Smooth muscle cell of the brain vasculature (primary cell): ENCODE measurements around the gene DIP2C.
"Not testable (repeated sequence)": the region's sequence is repeated elsewhere in the genome, so short reads cannot be mapped to it uniquely, and the experiment has no call there.

Source experiments
- DNase-seq: peaks from one replicate; pipeline ENCODE4 v3.0.0-alpha.2; 2012; ENCODE audit warnings: low read depth, low spot score

DIP2C gene

DNA sequence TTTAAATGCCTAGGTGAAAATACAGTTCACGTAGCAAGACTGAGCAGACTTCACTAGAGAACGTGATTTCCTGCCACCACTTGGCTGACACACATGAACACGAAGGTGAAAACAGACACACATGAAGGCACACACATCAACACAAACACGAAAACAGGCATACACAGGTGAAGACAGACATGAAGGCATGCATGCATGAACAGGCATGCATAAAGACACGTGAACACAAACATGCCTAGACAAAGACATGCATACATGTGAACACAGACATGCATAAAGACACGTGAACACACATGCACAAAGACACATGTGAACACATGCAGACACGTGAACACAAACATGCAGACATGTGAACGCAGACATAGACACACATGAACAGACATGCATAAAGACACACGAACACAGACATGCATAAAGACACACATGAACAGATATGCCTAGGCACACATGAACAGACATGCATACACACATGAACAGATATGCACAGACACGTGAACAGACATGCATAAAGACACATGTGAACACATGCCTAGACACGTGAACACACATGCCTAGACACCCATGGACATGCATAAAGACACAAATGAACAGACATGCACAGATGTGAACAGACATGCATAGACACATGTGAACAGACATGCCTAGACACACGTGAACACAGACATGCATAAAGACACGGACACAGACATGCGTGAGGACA, 311.1 kb downstream of the DIP2C start:
- DNase-seq = no peak

DNA sequence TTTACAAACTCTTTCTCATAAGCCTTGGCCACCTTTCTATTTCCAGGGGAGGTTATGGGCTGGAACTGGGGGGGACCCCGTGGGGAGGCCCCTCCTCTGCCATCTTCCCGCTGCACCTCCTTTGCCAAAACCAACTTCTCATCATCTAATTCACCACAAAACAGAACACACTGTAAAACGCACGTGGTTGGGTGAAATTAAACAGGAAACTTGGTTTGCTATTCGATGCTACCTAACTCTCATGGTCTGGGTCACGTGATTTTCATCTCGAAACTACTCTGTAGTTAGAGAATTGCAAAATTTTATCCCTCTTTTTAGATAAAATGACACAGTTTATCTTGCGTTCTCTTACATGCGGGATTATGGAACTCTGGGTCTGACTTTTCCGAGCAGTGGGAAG, 312.2 kb downstream of the DIP2C start:
- DNase-seq = no peak

DNA sequence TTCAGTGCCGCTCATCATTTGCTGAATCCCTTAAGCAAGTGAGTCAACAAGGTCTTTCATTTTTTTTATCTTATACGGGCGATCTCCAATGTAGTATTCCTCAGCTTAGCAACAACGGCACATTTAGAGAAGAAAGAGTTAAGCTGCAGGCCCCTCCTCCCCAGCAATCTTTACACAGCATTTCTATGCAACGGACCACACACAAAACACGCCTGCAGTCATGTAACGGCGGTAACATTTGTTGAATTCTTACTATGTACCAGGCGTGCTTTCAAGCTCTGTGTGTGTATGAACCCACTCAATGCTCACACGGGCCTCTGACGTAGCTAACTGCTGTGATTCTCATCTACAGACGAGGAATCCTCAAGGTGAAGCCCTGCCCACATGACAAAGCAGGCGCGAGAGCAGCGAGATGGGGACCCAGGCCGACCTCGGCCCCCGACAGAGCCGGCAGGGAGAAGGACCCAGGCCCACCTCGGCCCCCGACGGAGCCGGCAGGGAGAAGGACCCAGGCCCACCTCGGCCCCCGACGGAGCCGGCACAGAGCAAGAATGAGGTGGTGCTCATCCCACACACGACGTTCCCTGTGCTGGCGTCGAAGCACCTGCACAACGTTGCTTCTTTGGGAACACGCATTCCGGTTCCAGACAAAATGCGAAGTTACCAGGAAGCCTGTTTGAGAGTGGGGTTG, 313.5 kb downstream of the DIP2C start:
- DNase-seq = no peak

DNA sequence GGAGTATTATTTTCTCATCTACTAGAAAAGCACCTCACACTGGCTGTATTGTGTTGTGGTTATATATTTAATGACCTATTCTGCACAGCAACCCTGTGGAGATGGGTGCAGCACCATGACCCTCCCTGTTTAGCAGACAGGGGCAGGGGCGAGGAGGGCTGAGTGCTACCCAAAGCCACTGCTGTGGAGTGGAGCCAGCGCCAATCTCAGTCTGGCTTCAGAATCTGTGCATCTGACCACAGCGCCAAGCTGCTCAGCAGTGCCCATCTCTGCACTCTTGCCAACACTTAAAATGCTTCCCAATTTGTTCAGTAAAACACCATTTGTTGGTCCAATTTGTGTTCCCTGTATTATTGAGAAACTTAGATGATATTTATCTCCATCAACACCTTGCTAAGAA, 315.1 kb downstream of the DIP2C start:
- DNase-seq = no peak

DNA sequence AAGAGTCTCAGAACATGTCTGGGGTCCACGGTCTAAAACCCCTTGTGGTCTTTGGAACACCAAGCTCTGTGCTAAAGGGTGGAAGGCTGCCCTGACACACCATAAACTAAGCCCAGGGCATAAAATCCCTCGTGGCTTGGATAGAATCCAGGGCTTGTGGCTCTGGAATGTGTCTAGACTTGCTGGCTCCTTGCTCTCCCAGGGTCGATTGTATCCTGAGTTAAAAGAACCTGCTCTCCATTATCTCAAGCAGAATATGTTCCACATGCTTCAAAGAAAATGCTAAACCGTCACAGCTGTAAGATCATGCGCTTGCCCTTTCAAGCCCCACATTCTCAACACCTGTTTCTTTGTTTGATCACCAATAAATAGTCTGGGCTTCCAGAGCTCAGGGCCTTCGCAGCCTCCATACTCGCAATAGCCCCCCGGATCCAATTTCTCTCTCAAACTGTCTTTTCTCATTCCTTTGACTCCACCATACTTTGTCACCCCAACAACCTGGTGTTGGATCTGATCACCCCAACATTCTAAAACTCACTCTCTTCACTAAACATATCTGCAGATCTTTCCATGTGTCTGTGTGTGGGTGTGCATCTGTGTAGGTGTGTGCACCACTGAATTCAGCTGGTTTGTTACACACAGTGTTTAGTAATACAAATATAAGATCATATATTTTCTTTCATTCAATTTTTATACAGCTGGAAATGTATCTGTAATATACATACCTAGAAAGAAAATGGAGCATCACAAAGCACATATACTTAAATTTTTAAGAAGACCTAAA, 315.8 kb downstream of the DIP2C start:
- peak; percentile 18 for DNase-seq

DNA sequence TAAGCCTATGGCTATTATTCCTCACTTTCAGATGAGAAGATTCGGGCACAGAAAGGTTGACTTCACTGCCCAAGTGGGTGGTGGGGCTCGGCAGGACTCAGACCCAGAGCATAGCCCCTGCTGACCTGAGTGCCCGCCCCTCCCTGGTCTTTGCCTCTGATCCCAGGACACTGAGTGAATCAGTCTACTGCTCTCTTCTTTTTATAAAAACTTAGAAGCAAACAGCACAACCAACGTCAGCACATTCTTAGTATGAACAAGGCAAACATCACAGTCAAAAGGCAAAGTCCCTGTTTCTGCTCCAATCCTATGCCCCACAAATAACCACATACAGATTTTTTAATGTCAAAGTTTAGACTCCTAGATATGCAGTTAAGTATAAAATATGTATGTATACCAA, 316.5 kb downstream of the DIP2C start:
- DNase-seq = no peak

DNA sequence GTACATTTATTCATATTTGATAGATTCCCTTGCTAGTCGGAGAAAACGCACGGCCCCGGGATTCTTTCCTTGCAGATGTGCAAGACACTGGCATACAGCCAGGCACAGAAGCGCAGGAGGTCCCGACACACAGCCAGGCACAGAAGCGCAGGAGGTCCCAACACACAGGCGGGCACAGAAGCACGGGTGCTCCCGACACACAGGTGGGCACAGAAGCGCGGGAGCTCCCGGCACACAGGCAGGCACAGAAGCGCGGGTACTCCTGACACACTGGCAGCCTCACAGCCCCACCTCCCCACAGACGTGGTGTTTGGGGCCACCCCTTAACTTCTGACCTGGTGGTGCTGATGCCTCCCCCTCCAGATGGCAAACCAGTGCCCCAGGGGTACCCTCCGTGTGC, 316.9 kb downstream of the DIP2C start:
- no peak for DNase-seq

DNA sequence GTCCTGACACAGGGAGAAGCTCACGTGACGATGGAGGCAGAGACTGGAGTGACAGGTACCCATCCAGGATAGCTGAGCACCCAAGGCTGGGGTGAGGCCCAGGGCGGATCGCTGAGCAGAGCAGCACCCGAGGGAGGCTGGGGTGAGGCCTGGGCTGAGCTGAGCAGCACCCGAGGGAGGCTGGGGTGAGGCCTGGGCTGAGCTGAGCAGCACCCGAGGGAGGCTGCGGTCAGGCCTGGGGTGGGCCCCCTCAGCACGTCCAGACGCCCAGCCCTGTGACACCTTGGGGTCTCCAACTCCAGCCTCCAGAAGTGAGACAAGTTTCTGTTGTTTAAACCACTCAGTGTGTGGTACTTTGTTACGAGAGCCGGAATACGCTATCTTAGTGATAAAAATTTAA, 318.0 kb downstream of the DIP2C start:
- no peak for DNase-seq

DNA sequence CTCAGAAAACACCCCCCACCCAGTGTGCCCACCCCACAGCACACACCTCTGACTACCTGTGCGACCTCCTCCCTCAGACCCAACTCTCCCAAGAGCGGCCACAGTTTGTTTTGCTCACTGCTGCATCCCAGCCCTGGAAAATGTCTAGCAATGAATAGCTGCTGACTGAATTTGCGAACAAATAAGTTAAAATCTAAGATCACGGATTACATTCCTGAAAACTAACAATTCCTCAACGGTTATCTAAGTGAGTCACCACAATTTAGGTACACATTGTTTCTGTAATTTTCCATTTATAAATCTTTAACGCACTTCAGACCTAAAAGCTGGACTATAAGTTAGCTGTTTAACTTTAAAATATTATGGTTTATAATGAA, 319.0 kb downstream of the DIP2C start:
- DNase-seq = no peak

DNA sequence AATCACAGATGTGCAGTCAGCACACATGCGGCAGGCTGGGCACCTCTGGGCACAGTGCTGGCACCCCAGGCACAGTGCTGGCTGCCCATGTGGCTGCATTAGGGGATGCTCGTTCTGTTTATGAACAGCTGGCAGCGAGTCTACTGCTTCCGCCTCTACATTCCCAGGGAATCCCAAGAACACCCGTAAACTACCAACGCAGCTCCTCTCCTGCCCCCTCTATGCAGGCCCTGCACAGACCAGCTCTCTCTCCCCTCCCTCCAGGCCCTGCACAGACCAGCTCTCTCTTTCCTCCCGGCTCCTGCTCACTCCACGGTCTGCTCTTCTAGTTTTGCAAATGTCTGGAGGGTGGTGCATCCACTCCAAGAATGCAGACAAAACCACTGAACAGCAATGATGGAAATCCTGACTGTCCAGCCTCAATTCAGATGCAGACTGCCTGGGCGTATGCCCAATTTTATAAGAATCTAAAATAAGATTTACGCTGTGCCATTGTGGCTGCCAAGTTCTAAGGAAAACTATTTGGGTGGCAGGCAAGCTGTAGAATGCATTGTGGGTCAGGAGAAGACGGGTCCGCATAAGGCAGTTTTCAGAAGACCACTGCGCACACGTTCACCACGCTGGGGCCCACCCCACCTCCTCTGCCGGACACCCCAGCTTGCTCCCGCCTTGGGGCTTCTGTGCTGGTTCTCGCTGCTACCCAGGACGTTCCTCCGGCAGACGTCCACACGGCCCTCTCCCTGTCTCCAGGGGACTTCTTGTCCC, 319.6 kb downstream of the DIP2C start:
- no peak for DNase-seq

DNA sequence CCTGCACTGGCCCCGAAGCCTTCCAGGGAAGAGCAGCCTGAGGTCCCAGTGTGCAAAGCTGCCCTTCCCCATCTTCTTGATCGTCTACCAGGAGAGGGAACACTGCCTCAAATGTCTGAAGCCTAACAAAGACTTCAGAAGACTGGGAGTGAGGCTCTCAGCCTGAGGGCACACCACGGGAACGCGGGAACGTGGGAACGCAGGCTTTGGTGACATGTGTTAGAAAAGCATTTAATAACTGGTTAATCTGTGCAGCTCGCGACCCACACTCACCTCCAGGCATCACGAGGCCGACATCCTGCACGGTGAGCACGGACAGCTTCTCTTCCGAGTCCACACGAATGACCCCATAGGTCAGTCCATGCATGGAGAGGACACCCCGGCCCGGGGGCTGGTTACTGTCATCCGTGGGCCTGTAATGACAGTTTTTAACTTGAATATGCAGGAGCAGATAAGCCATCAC, 320.2 kb downstream of the DIP2C start:
- DNase-seq = no peak

DNA sequence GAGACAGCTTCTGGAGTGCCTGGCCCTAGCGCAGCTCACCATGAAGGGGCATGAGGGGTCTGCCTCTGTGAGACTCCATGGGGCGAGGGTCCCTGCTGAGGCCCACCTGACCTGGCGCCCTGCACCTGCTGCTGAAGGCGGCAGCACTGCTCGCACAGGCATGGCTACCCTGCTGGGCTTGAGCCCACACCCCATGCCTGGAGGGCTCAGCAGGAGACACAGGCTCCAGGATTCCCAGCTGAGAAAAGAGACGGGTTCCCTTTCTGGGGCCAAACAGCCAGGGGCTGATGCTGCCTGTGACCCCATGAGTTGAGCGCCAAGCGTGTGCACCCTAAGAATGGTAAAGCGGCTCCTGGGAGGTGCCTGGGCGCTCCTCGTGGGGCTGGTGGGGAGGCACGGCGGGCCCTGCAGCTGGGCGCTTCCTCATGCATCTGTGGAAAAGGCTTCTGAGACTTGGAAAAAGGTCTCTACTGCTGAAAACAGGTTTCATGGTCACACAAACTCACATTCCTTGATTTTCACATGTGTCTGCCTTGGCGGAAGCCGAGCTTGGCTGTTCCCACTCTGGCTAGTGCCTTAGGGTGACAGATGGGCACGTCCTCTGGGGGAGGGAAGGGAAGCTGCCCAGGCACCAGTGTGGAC, 320.8 kb downstream of the DIP2C start:
- no peak for DNase-seq

DNA sequence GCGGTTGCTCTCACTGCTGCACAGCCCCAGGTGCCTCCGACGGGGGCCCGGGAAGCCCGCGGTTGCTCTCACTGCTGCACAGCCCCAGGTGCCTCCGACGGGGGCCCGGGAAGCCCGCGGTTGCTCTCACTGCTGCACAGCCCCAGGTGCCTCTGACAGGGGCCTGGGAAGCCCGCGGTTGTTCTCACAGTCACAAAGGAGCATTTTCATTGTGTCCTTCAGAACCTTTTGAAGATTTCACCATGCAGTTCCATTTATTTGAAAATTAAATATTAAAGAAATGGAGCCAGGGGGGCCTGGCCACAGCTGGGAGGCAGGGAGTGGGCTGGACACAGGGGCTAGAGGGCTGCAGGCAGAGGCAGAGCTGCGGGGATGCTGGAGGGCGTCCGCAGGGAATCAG, 321.4 kb downstream of the DIP2C start:
- DNase-seq = not testable (repeated sequence)

DNA sequence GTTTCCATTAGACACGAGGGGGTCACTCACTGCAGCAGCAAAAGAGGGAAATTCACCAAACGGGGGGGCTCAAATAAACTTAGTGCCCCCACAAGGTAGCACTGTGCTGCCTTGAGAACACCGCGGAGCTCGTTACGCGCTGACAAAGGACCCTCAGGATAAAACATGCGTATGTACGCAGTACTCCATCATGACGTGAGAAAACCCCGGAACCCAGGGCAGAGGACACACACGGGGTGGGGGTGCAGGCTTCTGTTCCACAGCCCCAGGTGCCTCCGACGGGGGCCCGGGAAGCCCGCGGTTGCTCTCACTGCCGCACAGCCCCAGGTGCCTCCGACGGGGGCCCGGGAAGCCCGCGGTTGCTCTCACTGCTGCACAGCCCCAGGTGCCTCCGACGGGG, 321.8 kb downstream of the DIP2C start:
- DNase-seq = no peak

DNA sequence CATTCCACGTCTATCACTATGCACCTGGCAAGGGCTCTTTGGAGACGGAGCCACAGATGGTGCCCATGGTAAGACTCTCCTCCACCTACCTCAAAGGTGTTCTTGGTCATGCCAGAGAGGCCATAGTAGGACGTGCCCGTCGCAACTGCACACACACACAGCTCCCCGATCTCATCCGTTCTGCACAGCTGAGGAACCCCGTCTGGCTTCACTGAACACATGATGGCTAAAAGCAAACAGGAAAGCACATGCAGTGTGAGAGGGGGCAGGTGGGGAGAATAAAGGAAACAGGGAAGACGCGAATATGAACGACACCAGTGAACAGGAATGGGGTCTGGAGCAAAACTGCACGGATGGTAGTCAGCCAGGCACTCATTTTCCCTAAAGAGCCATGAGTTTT, 323.3 kb downstream of the DIP2C start:
- DNase-seq = no peak

DNA sequence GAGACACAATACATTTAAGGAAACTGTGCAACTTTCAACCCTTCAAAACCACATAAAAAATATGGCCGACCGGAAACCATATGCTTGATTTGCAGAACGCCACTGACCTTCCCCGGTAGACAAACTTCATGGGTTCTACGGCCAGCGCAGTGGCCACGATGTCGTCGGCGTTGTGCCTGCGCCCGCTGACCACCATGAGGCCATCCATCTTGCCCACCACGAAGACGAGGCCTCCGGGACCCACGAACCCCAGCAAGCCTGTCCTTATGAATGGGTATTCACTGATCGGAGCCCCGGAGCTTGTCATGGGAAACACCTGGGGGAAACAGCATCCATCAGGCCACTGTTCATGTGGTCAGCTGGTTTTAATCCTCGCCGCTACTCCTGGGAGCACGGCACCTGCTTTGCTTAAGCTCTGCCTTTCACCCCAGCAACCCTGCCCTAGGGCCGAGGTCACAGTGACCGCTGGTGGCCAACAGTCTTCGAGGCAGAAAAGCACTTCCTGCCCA, 325.1 kb downstream of the DIP2C start:
- DNase-seq = no peak

DNA sequence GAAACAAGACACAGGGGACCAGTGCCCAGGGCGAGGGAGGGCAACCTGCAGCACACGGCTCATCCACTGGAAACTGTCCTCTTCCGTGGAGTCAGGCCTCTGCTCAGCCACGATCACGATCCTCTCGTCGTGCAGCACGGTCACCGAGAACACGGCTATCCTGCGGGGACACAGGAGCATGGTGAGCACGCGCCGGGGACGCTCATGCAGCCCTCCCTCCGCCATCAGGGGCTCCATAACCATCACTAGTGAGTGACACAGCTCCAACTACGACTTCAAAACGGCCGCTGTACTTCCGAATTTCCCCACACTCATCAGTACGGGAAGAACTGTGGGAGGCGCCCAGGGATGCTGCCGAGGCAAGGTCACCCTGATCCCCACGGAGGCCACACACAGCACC, 326.3 kb downstream of the DIP2C start:
- no peak for DNase-seq

DNA sequence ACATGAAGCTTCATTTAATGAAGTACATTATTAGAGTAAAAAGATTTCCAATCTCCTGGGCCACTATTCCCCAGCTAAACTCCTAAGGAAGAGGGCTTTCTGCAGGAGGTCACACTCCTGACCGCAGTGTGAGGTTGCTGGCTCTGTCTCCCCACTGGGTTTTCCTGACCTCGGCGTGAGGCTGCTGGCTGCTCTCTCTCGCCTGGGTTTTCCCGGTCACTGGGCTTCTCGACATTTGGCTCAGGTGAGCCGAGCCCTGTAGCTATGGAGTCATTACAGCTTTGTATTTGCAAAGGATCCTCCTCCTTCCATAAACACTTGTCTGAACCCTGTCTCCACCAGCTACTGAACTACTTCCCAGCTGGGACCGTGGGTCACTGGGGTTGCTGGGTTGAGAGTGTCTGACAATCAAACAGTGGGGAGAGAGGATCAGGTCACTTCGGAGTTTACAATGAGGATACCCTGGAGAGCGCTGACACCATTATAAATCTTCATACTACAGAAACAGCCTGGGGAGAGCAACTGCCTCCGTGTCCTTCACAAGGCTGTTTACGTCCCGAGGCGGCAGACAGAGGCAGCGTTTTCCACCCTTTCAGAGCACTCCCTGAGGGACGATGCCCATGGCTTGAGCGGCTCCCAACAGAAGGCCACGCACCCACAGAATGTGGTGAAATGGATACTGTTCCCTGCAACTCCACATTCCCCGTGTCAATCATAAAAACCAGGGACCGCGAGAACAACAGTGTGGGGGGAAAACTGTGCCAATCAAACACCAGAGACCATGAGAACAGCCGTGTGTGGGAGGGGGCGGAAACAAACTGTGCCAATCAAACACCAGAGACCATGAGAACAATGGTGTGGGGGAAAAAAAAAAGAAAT, 328.0 kb downstream of the DIP2C start:
- no peak for DNase-seq

DNA sequence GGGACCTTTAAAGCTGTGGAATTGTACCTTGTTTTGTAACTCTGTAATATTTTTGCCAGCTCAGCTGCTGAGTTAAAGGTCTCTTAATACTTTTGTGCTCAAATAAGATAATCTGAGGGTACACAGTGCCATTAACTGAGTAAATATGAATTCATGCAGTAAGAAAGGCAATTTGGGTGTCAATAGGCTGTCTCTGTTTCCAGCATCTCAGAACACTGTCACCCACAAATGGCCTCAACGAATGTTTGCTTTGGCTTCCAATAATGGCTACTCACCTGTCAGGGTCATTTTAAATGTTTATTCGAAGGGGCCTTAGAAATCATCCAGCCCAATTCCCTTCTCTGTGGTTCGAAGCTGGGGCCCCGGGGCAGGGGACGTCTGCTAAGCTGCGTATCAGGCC, 328.8 kb downstream of the DIP2C start:
- no peak for DNase-seq

DNA sequence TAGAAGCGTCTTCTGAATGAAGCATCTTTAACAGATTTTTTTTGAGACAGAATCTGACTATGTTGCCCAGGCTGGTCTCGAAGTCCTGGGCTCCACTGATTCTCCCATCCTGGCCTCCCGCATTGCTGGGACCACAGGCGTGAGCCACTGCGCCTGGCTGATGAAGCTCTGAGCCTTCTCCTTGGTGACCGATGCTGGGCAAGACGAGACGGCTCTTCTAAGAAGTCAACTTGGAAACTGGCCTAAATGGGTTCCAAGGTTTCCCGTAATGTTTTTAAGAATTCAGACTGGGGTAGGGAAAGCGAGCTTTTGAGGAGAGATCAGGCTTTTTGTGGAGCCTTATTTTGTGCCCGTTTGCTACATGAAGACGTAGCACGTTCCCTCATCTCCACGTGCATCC, 329.7 kb downstream of the DIP2C start:
- DNase-seq = no peak
